Subcutaneous adipose tissue (tissue), 4 donors: Measurements from ENCODE around the gene KLF11. TPM values are rescaled to one million over a fixed set of nuclear protein-coding genes. Genes with fewer than 3 reads are reported as not detected.

Experiments
- total RNA-seq, 4 donors: library from RNA; depleted of rRNA; stranded (reverse); fragments of >200 nt; gene quantifications; one replicate each; pipeline ENCODE4 v1.1.0, GENCODE V29; 2016
- TF ChIP-seq, protein P1 (sequence below): fragments of 450-650 bp; IDR thresholded peaks from one replicate; pipeline ENCODE4 v1.5.1; 2016; ENCODE audit warnings: low read depth, mild to moderate bottlenecking, control low read depth, antibody characterized with exemption, moderate library complexity

Gene KLF11
- total RNA-seq, 4 donors from 2014 or later: 24.2 to 47.9 (median 30.6) TPM

DNA sequence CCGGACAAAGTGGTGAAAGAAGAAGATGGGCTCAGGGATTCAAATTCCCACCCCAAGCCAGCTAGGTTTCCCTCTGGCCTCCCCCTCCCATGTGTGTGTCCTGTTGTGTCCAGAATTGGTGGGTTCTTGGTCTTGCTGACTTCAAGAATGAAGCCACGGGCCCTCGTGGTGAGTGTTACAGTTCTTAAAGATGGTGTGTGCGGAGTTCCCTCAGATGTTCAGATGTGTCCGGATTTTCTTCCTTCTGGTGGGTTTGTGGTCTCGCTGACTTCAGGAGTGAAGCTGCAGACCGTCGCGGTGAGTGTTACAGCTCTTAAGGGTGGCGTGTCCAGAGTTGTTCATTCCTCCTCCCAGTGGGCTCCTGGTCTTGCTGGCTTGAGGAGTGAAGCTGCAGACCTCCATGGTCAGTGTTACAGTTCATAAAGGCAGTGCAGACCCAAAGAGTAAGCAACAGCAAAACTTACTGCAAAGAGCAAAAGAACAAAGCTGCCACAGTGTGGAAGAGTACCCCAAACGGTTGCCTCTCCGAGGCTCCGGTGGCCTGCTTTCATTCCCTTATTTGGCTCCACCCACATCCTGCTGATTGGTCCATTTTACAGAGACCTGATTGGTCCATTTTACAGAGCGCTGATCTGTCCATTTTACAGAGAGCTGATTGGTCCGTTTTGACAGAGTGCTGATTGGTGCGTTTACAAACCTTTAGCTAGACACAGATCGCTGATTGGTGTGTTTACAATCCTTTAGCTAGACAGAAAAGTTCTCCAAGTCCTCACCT, 37.7 kb upstream of the KLF11 start:
- TF ChIP-seq, protein P1, sequence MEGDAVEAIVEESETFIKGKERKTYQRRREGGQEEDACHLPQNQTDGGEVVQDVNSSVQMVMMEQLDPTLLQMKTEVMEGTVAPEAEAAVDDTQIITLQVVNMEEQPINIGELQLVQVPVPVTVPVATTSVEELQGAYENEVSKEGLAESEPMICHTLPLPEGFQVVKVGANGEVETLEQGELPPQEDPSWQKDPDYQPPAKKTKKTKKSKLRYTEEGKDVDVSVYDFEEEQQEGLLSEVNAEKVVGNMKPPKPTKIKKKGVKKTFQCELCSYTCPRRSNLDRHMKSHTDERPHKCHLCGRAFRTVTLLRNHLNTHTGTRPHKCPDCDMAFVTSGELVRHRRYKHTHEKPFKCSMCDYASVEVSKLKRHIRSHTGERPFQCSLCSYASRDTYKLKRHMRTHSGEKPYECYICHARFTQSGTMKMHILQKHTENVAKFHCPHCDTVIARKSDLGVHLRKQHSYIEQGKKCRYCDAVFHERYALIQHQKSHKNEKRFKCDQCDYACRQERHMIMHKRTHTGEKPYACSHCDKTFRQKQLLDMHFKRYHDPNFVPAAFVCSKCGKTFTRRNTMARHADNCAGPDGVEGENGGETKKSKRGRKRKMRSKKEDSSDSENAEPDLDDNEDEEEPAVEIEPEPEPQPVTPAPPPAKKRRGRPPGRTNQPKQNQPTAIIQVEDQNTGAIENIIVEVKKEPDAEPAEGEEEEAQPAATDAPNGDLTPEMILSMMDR: no peak

DNA sequence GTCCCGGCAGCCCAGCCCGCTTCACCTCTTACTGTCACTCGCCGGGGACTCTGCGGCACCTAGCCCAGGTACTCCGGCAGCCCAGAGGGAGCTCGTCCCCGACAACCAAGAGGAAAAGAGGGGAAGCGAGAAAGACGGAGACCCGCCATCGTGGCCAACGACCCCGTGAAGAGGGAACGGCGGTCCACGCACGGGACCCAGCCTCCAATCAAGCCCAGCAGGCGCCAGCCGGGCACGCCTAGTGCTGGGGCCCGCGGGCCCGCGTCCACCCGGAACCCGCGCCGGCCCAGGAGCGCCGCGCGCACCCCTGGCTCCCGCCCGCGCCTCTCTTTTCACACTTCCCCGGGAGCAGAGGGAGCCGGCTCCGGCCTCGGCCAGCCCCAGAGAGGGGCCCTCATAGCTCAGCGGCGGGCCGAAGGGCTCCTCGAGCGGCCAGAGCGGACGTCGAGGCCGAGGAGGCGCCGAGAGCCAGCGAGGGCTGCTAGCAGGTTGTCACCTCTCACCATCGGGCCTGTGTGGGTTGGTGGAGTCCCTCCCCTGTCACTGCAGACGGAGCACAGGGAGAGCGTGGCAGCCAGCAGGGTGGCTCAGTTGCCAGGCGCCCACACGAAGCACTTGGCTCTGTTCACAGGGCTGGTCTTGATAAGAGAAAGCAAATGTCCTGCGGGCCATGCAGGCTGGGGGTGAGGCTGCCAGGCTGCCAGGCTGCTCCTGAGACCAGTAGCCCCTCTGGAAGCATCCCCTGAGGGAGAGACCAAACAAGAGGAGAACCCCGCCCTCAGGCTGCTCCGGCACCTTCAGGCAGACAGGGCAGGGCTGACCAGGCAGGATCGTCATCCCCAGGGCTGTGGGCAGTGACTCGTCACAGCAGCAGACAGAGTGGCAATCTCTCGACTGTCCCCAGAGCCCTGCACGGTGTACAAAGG, 36.9 kb upstream of the KLF11 start:
- TF ChIP-seq, protein P1: no peak

DNA sequence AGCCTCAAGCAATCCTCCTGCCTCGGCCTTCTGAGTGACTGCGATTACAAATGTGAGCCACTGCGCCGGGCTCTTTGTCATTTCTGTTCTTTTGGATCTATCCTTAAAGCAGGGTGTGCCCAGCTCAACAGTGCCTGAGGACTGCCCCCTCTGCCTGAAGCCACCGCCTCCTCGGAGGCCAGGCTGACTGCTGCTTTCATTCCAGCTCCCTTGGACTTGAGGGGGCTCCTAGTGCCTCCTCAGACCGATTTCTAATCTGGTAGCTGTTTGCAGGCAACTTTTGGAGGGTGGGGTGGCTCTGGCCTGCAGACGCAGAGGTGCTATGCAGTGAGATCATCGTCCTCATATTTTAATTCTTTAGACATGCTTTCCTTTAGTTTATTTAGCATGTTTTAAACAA, 35.9 kb upstream of the KLF11 start:
- TF ChIP-seq, protein P1: no peak

DNA sequence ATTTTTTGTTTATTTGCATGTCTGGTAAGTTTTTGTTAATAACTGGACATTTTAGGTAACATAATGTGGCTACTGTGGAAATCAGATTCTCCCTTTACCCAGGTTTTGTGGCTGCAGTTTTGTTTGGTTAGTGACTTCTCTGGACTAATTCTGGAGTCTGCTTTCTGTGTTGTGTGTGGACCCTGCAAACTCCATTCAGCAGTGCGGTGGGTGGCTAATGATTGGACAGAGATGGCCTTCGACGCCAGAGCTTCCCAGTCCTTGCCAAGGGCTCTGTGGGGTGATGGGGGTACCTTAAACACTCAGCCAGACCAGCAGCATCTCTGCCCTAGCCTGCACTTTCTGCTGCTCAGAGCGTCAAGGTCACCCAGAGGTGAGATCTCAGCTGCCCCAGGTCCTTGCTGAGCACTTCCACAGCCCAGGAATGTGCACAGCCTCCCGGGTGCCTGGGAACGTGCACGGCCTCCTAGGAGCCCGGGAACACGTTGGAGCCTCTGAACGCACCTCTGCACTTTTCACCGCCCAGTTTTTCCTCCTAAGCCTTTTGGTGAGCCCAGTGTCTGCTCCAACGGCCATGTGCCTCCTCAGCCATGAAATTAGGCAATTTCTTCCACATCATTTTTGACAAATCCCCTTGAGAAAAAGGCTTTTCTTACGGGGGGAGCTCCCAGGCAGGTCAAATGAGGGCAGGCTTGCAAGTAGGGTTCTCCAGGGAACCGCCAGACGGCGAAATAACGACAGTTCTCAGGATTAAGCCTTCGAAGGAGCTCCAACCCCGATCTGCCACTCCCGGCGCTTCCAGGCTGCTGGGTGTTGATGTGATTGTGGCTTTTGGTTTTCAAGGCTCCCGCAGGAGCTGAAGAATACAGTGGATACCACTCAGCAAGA, 35.2 kb upstream of the KLF11 start:
- TF ChIP-seq, protein P1: no peak

DNA sequence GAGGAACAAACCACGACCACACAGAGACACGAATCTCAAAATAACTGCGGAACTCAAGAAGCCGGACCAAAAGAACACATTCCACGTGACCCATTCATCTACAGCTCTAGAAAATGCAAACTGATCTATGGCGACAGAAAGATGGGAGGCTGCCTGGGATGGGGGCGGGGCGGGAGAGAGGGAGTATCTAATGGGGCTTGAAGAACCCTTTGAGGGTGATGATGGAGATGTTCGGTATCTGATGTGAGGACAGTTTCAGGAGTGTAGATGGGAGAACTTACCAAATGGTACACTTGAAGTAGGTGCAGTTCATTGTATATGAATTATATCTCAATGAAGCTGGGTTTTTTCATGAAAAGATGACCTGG, 34.6 kb upstream of the KLF11 start:
- TF ChIP-seq, protein P1: no peak

DNA sequence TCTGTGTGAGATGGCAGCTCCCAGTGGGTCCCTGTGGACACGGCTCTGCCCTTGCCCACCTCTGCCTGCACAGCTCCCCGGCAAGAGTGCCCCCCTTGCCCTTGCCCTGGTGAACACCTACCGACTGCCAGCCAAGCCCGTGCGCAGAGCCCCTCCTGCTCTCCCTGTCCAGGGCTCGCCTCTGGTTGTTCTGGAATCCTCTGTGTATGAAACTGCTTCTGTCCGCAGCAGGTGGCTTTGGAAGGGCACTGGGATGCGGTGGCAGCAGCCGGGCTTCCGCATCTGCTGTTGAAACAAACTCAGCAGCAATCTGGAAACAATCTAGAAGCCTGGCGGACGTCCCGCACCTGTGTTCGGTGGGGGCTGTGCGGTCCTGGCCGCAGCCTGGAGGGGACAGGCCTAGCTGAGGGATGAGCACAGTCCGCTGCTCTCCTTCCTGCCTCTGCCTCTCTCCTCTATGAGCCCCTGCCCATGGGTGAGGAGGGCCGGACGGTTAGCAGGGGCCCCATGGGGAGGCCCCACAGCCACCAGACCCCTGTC, 34.0 kb upstream of the KLF11 start:
- TF ChIP-seq, protein P1: no peak
